Thyroid gland (tissue), 4 donors: ENCODE results near the gene FOXP1. TPM values are rescaled to one million over a fixed set of nuclear protein-coding genes. Genes with fewer than 3 reads are reported as not detected.

ENCODE experiments used
- DNase-seq, 2 donors: peaks; one replicate each; pipeline ENCODE4 v3.0.0-alpha.2; 2019
- H3K27ac ChIP-seq, 3 donors: fragments of 200-600 bp; sonication (generic); 1 replicate in 2 of 3; 2 replicates in 1 of 3; pipeline ENCODE4 v1.5.1; 2016 to 2019; ENCODE audit warnings: mild to moderate bottlenecking in 1 of 3, moderate library complexity in 1 of 3
- H3K27me3 ChIP-seq: fragments of 200-600 bp; sonication (generic); one replicate; pipeline ENCODE4 v1.5.1; 2019
- H3K36me3 ChIP-seq, 2 donors: fragments of 200-600 bp; sonication (generic); one replicate each; pipeline ENCODE4 v1.5.1; 2016 to 2019
- H3K4me1 ChIP-seq, 2 donors: fragments of 200-600 bp; sonication (generic); one replicate each; pipeline ENCODE4 v1.5.1; 2017 to 2019
- H3K4me3 ChIP-seq, 3 donors: fragments of 200-600 bp; sonication (generic); replicated peaks in 1 of 3; 1 replicate in 2 of 3; 2 replicates in 1 of 3; pipeline ENCODE4 v1.5.1; 2016; ENCODE audit warnings: mild to moderate bottlenecking in 1 of 3
- H3K9me3 ChIP-seq: fragments of 200-600 bp; sonication (generic); one replicate; pipeline ENCODE4 v1.5.1; 2017
- POLR2A ChIP-seq, 2 donors: fragments of 450-650 bp; IDR thresholded peaks; one replicate each; pipeline ENCODE4 v1.6.1; 2017; ENCODE audit warnings: antibody characterized with exemption in 2 of 2, mild to moderate bottlenecking in 2 of 2, moderate library complexity in 1 of 2
- WGBS, 2 donors: methylation state at CpG; one replicate each; pipeline ENCODE4 v1.1.5; 2017; 5-methylcytosine and 5-hydroxymethylcytosine counted together
- intact Hi-C: fragments of 100-400 bp; cut with DNase I; formaldehyde crosslinking; loops from one replicate; pipeline ENCODE4 v1.15.1; 2023
- total RNA-seq, 4 donors: library from RNA; depleted of rRNA; stranded (reverse); fragments of >200 nt; gene quantifications; one replicate each; pipeline ENCODE4 v1.2.3, GENCODE V29; 2016
- TF ChIP-seq, protein P1 (sequence below), 6 experiments: fragments of 200-600 bp in 3 of 6; fragments of 450-650 bp in 3 of 6; sonication (generic) in 3 of 6; IDR thresholded peaks; one replicate each; pipeline ENCODE4 v1.5.1; 2016 to 2019; ENCODE audit warnings: antibody characterized with exemption in 6 of 6, mild to moderate bottlenecking in 2 of 6, inconsistent platforms in 1 of 6, moderate library complexity in 1 of 6

Gene FOXP1
- total RNA-seq, 4 donors from 2014 or later, result 111 to 187 (median 141) TPM

DNA sequence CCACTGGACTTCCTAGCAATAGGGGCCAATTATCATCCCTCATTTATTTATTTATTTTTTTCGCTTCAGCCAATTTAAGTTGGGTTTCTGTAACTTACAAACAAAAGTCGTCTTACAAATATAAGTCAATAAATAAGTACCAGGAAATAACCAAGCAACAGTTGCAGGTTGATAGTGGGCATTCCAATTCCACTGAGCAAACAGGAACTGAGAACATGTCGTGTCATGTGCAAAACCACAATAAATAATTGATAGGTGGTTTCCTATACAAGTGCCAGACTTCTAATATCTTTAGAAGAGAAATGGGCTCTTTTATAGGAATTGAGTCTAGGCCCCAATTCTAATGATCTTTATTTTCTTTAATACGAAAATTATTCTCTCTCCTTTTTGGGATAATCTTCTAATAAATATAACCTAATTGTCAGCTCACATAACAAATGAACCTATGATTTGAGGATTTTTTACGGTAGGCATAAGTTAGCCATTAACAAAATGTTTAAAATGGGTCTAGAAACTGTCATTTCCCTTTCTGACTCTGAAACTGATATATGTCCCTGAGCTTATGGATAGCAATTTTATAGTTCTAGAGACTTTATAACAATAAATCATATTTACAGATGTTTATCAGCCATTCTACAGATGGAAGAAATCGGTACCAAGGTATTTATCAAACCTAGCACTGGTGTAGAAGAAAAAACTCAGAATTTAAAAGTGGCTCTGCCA lies 571.8 kb downstream of the FOXP1 start:
- Histone ChIP-seq H3K4me1 (peaks cover 34 to 37% of the 10 kb centered on the region in 2 donors), H3K36me3 (peaks cover 10% of the 10 kb centered on the region in 2 donors), H3K9me3 (no peaks in the 10 kb centered on the region), H3K27ac (no peak overlapping the region), H3K4me3 (no peak overlapping the region), H3K27me3 (no peaks in the 10 kb centered on the region)
- DNase-seq, result no peak
- TF ChIP-seq POLR2A (IDR thresholded peaks at IDR 0.05), result no peak
- TF ChIP-seq, protein P1, sequence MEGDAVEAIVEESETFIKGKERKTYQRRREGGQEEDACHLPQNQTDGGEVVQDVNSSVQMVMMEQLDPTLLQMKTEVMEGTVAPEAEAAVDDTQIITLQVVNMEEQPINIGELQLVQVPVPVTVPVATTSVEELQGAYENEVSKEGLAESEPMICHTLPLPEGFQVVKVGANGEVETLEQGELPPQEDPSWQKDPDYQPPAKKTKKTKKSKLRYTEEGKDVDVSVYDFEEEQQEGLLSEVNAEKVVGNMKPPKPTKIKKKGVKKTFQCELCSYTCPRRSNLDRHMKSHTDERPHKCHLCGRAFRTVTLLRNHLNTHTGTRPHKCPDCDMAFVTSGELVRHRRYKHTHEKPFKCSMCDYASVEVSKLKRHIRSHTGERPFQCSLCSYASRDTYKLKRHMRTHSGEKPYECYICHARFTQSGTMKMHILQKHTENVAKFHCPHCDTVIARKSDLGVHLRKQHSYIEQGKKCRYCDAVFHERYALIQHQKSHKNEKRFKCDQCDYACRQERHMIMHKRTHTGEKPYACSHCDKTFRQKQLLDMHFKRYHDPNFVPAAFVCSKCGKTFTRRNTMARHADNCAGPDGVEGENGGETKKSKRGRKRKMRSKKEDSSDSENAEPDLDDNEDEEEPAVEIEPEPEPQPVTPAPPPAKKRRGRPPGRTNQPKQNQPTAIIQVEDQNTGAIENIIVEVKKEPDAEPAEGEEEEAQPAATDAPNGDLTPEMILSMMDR (IDR thresholded peaks at IDR 0.05), result no peak
- 89 to 93% methylated on average over 6 of the region's 6 CpGs for WGBS, 2 donors
- intact Hi-C loops, result loop anchor here (10.0 kb wide), 1 partner anchor 573 kb away; the partner anchor contains the start of gene FOXP1

- TF ChIP-seq, protein P1 (IDR thresholded peaks at IDR 0.05), result no peak
- TF ChIP-seq POLR2A (IDR thresholded peaks at IDR 0.05), result no peak
- intact Hi-C loops, result loop anchor here (10.0 kb wide), 1 partner anchor 574 kb away; the partner anchor contains the start of gene FOXP1
- Histone ChIP-seq H3K27me3 (no peaks in the 10 kb centered on the region), H3K4me1 (peaks cover 39% of the 10 kb centered on the region in 2 donors), H3K36me3 (peaks cover 10% of the 10 kb centered on the region in 2 donors), H3K9me3 (no peaks in the 10 kb centered on the region), H3K27ac (peak overlapping the region in 1 of 3 donors; percentile 11), H3K4me3 (no peak overlapping the region)
- 93 to 95% methylated on average over 3 of the region's 3 CpGs for WGBS, 2 donors
- DNase-seq, result no peak
Measured at GRCh38 chr3:71010726-71011455, 572.6 kb downstream of the FOXP1 start.

DNA sequence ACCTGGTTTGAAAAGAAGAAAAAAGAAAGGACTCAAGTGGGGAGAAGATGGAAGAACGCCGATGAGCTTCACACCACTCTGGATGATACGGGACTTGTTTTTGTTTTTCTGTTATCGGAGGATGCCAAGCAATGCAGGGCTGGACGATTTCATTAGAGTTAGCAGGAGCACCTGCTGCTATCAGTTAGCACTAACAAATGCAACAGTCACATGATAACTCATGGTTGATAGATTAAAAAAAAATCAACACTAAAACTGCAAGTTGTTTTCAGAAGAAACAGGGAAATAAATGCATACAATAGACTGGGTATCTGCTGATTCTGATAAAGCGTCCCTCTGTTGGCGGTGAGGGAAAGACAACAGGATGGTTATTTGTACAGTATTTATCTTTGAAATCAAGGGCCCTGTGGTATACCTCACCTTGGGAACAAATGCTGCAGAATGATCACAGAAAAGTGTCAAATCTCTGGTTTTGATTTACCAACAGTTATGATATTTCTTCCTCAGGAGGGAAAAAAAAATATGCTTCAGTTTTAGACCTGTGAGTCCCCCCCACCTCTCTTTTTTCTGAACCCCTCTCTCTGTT lies 575.1 kb downstream of the FOXP1 start:
- Histone ChIP-seq H3K27me3 (no peaks in the 10 kb centered on the region), H3K4me1 (peaks cover 49 to 54% of the 10 kb centered on the region in 2 donors), H3K4me3 (no peak overlapping the region), H3K27ac (peak overlapping the region; percentile 50 to 85 (median 71)), H3K36me3 (no peaks in the 10 kb centered on the region), H3K9me3 (no peaks in the 10 kb centered on the region)
- no peak for TF ChIP-seq POLR2A (IDR thresholded peaks at IDR 0.05)
- TF ChIP-seq, protein P1 (IDR thresholded peaks at IDR 0.05), result no peak
- no peak for DNase-seq
- intact Hi-C loops, result no loop called here
- 73 to 78% methylated on average over 7 of the region's 7 CpGs for WGBS, 2 donors

DNA sequence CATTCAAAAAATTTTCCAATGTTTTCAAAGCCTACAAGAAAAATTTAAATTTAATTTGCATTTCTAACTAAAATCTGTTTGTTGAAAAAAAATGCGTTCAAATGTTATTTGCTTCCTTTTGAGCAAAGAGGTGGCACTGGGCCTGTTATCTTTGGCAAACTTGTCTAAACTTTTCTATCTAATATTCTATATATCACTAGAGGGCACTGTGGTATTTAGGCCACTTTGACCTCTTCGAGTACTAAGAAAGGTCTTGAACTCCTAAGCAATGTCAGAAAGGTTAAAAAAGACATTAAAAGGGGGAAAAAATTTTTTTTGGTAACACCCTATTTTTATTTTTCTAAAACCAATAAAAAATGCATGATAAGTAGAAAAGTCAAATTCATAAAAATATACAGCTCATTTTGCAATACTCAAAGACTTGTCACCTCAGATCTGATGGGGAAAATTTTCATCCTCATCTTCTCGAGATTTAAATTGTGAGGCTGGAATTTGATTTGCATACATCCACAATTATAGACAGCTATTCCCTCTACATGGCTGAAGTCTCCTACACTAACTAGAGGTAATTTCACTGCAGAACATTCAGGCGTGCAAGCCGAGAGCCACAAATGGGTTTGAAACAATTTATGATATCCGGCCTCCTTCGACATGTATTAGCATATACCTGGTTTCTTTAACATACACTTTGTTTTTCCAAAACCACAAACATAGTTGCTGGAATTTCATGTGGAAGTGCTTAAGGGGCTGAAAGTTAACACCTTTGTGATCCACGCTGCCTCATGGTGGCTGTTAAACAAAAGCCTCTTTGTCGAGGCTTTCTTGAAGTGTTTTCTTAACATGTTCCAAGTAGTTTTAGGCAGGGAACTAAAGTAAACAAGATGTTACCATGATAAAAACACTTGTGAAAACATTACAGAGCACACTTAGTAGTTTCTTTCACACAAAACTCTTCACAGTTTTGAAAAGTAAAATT lies 576.4 kb downstream of the FOXP1 start:
- Histone ChIP-seq H3K4me1 (peaks cover 47 to 54% of the 10 kb centered on the region in 2 donors), H3K27ac (peak overlapping the region; percentile 50 to 85 (median 71)), H3K36me3 (no peaks in the 10 kb centered on the region), H3K9me3 (no peaks in the 10 kb centered on the region), H3K27me3 (no peaks in the 10 kb centered on the region), H3K4me3 (no peak overlapping the region)
- peak; percentile 49 to 59 for DNase-seq
- TF ChIP-seq, protein P1 (IDR thresholded peaks at IDR 0.05), result peak in 3 of 6 experiments; percentile 41 to 47 (median 42)
- no peak for TF ChIP-seq POLR2A (IDR thresholded peaks at IDR 0.05)
- intact Hi-C loops, result no loop called here
- 27 to 29% methylated on average over 9 of the region's 9 CpGs for WGBS, 2 donors
